CD4-positive, alpha-beta T cell treated with Interleukin-21 for 1 hour (primary cell): ENCODE data around the gene ZFYVE27.
"Not testable (repeated sequence)": the region's sequence is repeated elsewhere in the genome, so short reads cannot be mapped to it uniquely, and the experiment has no call there.

Source experiments
- DNase-seq: peaks from one replicate; pipeline ENCODE4 v3.0.0-alpha.2; 2020

Gene ZFYVE27, protein sequence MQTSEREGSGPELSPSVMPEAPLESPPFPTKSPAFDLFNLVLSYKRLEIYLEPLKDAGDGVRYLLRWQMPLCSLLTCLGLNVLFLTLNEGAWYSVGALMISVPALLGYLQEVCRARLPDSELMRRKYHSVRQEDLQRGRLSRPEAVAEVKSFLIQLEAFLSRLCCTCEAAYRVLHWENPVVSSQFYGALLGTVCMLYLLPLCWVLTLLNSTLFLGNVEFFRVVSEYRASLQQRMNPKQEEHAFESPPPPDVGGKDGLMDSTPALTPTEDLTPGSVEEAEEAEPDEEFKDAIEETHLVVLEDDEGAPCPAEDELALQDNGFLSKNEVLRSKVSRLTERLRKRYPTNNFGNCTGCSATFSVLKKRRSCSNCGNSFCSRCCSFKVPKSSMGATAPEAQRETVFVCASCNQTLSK

DNA sequence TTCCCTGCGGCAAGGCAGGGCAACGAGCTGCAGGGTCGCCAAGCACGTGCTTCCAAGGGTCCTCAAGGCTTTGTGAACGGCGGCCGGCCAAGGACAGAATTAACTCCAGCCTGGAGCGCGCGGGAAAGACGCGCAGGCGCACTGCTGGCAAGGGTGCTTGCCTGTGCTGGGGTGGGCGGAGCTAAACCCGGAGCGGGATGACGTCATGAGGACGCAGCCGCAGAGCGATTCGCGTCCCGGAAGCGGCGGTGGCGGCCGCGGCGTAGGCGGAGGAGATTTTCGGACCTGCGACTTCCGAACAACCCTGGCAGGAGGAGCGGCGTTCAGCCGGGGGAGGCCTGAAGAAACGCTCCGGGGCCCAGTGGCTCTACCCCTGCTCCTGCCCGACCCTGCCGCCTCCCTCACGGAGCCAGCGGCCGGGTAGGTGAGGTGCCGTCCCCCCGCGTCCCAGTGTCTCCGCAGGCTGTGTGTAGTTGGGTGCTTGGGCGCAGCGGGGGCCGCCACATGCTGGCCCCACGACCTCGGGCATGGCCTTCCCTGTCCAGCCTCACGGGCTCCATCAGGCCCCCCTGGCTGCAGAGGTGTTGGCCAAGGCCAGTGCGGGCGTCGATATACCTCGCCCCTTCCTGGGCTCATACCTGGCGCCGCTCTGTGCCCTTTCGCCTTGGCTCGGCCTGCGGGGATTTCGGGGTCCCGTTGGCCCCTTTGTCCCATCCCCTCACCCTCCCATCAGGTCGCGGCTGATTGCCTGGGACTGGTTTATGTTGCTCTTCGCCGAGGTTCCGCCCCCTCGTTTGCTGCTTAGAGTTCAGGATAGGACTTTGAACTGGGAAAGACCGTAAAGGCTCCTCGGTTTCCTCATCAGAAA, at the start of gene ZFYVE27:
Gene ZFYVE27 (plus strand): TSS at position 227 of the 868 bp plus-strand sequence. CDS start 1,350 bp downstream, outside the sequence.
- peak; percentile 95 for DNase-seq

DNA sequence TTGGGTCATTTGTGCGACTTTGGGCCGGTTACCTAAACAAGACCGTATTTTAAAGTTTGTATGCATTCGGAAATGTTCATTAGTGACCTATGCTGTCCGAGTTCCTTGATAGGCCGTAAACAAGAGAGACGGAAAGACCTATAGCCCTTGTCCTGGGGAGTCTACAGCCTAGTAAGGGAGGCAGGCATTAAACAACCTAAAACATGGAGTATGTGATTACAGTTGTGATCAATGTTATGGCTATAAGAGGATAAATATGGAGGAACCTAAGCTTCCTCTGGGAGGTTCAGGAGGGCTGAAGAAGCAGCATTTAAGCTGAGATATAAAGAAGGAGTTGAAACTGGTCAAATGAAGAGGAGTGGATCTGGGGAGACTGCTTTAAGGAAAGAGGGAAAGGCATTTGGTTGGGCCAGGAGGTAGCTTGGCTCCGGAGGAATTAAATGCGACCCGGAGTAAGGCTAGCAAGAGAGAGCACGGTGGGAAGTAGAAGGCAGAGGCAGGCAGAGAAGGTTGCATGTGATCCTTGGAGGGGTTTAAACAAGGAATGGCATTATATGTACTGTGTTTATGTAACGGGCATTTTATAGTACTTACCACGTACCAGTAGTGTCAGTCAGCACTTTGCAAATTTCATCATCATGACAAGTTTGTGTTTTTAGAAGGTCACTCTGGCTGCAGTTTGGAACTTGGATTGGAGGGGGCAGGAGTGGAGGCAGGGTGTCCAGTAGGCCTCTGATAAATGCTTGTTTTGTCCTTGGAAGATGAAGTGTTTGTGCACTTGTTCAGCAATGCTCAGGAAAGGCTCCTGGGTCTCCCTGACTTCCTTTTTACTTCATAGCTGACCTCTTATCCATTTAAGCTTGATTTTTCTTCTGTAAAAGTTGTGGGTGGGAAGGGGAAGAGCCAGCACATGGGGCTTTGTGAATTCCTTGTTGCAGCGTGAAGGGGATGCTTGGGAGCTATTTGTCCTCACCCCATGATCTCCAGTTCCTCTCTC, 48.8 kb upstream of the ZFYVE27 start:
- no peak for DNase-seq

DNA sequence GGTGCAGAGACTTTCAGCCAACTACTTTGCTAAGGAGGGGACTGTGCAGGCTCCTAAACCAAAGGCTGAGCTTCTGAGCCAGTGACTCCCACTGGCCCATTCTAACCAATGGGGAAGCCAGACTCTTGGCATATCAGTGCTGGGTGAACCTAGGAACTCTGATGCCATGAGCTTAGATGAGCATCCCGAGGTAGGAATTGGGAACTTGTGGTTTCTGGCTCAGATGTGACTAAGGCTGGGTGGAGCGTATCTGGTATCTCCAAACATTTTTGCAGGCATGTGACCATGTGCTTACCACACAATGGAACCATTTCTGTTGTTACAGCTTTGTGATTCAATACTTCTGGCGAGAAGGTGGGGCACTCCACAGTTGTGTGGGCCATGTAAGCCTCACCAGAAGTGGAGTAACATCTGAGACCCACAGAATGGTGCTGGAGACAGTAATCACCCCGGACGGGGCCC, 47.3 kb upstream of the ZFYVE27 start:
- DNase-seq = no peak

DNA sequence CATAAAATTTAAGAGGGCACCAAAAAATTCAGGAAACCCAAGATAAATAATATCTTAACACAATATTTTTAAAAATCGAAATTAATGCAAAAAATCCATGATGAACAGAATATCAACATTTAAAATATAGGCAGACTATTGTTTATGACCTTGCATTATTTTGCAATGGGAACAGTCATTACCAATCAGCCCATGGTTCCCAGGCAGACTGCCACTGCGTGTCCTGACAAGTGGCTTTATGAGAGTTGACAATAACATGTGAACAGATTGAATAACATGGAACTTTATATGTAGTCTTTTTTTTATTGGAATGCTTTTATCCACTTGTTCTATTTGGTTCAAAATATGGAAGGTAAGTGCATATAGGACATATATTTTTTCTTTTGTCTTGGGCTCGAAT, 46.8 kb upstream of the ZFYVE27 start:
- DNase-seq = no peak

DNA sequence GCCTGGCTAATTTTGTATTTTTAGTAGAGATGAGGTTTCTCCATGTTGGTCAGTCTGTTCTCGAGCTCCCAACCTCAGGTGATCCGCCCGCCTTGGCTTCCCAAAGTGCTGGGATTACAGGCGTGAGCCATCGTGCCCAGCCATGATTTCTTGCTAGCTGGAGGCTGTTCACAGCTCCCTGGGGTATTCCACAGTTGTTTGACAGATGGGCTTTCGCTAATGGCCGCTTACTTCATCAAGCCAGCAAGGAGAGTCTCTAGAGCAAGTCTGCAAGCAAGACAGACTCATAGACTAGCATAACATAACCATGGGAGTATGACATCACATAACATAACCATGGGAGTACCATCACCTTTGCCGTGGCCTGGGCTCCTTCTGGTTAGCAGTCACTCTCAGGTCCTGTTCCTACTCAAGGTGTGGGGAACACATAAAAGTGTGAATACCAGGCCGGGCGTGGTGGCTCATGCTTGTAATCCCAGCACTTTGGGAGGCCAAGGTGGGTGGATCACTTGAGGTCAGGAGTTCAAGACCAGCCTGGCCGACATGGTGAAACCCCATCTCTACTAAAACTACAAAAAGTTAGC, 38.8 kb upstream of the ZFYVE27 start:
- DNase-seq = not testable (repeated sequence)

DNA sequence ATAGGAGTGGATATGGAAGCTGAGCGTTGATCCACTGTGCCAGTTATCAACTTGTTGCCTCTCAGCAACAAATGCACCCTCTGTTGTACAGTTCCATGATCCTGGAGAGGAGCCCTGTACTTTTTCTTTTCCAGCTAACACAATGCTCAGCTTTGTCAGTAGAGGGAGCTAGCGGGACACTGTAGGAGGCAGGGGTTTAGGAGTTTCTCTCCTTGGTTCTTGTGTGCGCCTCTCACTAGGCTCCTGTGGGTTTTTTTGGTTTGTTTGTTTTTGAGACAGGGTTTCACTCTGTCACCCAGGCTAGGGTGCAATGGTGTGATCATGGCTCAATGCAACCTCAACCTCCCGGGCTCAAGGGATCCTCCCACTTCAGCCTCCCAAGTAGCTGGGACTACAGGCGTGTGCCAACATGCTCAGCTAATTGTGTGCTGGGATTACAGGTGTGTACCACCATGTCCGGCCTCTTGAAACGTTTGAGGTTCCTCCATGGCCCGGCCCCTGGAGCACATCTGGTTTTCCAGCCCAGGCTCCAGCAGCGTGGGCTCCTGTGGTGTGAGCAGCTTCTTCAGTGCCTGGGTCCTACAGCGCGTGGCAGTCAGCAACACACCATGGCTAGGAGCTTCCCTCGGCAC, 35.4 kb upstream of the ZFYVE27 start:
- peak; percentile 69 for DNase-seq

DNA sequence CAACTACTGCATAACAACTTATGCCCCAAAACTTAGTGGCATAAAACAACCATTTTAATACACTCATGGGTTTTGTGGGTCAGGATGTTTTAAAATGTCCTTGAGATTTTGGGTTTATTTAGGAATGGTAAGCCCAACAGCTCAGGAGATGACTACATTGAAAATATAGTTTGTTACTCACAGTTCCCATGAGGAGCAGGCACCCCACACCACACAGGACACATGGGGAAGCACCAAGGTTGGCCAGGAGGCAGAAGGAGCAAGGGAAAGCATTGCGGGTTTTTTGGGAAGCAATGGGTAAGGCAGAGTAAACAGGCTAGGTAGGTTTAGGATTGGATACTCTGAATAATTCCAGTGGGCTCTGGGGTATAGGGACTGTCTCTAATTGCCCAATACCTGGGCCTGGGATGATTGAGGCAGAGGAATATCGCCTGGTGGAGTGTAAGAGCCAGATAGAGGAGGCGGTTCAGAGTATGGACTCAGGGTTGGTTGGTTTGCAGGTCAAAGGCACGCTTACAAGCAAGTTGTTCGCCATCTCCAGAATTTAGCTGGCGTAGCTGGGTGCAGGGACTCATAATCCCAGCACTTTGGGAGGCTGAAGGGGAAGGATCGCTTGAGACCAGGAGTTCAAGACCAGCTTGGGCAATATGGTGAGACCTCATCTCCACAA, 33.4 kb upstream of the ZFYVE27 start:
- DNase-seq = no peak

DNA sequence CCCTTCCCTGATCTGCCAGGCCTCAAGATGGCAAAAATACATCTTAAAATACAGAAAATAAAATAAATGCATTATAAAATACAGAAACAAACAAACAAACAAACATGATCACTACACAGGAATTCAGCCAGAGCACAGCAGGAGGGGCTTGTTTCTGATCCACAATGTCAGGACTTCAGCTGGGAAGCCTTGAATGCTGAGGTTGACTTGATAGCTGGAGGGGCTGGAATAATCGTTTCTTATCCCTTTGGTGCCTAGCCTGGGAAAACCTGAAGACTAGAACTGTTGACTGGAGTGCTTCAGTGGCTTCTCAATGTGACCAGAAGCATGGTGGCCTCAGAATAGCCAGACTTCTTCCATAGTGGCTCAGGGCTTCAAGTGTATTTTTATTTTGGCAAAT, 32.6 kb upstream of the ZFYVE27 start:
- no peak for DNase-seq

DNA sequence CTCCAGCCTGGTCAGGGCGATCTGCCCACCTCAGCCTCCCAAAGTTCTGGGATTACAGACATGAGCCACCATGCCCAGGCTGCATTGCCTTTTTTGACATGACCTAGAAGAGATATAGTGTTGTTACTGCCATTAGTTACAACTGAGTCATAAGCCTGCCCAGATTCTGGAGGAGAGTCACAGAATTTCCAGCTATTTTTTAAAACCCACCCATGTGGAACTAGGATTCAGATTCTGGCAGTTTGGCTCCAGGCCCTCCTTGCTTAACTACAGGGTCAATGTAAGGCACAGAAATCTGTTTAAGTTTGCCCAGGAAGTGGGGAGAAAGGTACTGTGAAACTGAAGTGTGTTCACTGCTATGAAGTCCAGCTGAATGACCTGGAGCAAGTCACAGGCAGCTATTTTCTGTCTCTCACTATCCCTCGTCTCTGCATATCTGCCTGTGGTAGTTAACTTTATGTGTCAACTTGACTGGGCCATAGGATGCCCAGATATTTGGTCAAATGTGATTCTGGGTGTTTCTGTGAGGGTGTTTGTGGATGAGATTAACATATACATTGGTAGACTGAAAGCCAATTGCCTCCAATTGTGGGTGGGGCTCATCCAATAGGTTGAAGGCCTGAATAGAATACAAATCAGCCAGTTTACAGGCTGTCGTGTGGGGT, 31.8 kb upstream of the ZFYVE27 start:
- no peak for DNase-seq

DNA sequence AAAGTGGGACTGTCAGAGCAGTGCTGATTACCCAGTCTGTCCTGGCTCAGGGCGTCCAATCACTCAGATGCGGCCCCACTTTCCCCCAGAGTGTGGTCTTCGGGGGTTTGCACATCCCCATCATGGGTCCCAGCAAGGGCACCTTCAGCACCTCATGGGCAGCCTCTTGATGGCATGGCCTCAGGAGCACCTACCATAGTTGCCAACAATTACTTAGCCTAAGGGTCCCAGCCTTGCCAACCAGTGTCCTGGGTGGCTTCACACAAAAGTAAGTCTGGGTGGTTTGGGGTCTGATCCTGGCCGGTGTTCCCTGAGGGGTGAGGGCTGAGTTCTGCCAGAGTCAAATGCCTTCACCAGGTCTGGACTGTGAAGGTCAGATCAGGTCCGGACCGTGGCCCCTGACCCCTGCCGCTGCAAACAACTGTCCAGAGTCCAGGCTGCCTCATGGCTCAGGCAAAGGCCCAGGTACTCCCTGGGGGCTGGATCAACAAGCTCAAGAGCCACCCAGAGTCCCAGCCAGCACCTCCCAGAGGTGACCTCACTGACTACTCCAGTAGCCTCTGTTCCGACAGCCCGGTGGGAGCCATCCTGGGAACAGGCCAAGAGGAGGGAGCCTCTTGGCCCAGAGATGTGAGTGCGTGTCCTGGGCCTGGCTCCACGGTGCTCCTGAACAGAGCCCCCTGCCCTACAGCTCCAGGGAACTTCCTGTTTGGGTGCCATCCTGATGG, 29.6 kb upstream of the ZFYVE27 start:
- DNase-seq = no peak

DNA sequence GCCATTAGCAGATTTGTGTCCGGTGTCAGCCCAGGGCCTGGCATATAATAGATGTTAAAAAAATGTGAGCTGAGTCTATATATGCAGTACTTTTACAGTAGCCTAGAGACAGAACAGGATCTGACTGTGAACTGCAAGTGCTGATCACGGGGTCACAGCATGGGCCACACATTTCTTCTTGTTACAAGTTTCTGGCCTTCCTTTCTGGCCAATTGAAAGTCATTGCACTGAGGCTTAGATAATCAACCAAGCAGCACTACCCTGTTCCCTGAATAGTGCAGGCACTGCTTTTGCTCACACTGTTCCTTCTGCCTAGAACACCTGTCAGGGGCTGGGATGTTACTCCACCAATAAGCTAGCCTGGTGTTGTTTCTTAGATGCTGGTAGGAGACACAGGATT, 28.8 kb upstream of the ZFYVE27 start:
- no peak for DNase-seq

DNA sequence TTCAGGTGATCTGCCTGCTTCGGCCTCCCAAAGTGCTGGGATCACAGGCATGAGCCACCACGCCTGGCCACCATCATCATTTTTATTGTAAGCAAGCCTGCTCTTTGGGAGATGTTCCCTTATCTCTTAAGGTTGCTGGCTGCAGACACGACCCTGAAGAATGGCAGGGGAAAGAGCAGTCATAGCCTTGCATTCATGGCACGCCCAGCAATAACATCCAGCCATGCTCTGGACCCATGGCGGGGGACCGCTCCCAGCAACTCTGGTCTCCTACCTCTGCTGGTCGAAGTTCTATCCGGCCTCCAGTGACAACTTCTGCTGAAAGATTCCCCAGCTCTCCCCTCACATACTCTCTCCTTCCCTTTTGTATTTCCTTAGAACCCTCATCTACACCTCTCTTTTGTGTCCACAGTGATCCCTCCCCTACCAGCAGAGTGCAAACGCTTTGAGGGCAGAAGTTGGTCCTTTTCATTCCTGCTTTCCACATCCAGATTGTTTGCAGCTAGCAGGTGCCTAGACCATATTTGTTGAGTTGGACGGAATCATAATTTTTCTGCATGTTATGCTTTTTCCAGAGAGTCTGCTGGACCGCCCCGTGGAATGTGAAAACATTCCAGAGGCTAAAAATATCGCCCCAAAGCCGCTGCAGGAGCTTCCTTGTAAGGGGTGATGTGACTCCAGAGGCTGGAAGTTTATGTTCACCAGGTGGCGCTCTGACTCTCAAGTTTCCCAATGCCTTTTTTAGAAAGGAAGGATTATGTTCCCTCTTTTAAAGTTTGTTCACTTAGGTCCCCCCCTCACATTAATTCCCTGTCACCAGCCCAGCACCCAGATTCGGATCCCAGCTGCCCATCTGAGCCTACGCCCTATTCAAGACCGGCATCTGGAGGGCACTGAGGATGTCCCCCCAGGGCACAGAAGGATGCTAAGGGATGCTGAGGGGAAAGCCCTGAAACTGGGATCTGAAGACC, 27.7 kb upstream of the ZFYVE27 start:
- DNase-seq = peak; percentile 36

DNA sequence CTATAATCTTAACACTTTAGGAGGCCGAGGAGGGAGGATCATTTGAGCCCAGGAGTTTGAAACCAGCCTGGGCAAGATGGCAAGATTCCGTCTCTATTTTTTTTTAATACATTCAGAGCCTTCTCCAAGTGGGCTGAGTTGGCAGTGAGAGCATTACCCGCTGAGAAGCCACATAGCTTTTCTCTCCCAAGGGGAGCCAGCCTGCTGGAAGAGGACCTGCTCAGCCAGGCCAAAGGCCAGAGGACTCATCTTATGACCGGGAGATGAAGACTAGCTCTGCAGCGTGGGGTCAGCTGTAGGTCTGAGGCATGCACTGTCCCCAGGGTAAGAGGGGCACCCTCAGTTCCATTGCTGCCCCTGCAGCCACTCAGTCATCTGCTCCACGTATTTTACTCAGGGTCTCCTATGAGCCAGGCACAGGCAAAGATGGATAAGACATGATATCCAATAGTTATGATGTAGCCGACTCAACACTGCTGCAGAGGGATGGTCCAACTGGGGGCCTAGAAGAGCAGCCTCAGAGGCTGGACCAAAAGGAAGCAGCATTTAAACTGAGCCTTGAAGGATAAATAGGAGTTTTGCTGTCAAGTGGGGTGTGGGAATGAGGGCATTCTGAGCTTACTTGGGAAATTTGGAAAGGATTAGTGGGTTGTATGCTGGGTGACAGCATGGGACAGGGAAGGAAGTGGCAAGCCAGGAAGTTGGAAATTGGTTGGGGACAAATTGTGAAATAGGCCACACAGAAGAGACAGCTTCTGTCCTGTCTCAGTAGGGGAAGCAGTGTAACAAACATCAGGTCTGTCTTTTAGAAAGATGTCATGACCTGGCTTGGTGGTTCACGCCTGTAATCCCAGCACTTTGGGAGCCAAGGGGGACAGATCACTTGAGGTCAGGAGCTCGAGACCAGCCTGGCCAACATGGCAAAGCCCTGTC, 25.0 kb upstream of the ZFYVE27 start:
- no peak for DNase-seq

DNA sequence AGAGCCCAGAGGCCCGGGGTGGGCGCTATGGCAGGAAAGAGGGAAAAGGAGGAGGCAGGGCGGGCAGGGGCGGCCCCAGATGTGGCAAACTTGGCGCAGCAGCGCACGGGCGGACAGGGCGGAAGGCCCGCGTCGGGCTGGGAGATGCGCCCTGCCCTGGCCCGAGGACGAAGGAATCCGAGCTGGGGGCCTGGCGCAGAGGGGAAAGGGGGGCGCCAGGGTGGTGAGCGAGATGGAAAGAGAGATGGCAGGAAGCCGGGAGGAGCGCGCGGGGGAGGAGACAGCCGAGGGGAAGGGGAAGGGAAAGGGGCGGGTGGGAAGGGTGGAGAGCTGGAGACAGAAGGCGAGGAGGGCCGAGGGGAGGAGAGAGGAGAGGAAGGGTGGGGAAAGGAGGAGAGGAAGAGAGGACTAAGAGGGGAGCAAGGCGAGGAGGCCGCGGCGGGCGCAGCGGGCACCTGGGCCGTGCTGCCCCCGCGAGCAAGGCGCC, 23.5 kb upstream of the ZFYVE27 start, which contains the start of gene MARVELD1:
Gene MARVELD1 (plus strand): TSS at position 392 of the 487 bp plus-strand sequence. CDS start 147 bp downstream, outside the sequence.
- DNase-seq = no peak

DNA sequence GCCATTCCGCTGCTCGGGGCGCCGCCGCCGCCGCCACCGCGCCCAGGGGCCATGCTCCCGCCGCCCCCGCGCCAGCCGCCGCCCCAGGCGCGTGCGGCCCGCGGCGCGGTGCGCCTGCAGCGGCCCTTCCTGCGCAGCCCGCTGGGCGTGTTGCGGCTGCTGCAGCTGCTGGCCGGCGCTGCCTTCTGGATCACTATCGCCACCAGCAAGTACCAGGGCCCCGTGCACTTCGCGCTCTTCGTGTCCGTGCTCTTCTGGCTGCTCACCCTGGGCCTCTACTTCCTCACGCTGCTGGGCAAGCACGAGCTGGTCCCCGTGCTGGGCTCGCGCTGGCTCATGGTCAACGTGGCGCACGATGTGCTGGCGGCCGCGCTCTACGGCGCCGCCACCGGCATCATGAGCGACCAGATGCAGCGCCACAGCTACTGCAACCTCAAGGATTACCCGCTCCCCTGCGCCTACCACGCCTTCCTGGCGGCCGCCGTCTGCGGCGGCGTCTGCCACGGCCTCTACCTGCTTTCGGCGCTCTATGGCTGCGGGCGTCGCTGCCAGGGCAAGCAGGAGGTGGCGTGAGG, 23.0 kb upstream of the ZFYVE27 start:
- DNase-seq = peak; percentile 58

DNA sequence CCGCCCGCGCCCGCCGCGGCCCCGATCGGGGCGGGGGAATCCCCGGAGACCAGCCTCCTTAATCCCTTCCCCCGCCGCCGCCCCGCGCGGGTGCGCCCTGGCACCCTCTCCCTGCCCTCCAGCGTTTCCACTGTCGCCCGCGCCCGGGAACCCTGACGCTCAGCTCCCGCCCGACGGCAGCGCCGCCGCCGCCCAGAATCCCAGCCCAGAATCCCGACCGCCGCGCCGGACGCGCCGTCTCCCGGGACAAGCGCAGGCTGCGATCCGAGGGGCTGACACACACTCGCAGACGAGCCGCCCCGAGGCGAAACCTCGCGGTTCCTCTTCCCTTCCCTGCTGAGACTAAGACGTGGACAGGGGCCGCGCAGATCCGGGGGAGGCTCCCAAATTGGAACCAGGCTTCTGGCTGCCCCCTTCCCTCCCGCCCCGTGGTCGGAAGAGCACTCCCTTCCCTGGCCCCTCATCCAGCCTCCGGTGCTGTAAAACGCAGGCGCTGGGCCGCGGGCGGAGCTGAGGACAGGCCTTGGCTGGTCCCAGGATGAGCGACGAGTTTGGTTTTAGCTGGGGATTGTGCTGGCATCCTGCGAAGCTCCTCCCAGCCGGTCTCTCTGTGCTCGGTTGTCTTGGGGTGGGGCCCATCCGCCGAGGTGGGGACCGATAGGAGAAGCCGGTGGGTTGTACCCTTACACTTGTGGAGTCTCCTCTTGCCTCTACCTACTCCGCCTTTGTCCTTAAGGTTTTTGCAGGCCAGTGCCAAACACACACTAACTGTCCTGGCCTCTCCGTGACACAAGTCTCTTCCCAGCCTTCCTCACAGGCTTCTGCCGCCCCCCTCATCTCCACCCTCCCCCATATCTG, 22.3 kb upstream of the ZFYVE27 start:
- DNase-seq = no peak
